HG03575 (cell line): ENCODE results near the gene KAT6B.

Experiments
- ATAC-seq: cut with Tn5 transposase; IDR thresholded peaks from one replicate; pipeline ENCODE4 v1.9.1; 2021; ENCODE audit not compliant: unreplicated experiment, insufficient number of reproducible peaks, low FRiP score; ENCODE audit errors: extremely low read depth

KAT6B gene

DNA sequence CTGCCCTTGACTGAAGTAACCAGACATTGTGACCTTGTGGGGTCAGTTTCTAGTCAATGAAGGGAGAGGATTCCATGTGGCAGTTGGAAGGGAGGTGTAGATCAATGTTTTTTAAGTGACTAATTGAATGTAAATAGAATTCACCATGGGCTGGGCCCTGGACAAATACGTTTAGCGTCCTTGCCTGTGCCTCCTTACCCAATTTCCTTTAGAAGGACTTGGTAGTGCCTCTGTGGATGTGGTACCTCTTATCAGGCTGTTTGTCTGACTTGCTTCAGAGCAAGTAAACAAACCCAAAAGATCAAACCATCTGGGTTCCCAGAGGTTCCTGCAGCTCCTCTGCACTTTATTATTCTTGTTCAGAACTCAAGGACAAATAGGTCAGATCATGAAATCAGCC is 4.3 kb upstream of the KAT6B start:
- ATAC-seq: no peak

GRCh38 chr10:74822521-74823089 is 3.8 kb upstream of the KAT6B start:
- no peak for ATAC-seq

DNA sequence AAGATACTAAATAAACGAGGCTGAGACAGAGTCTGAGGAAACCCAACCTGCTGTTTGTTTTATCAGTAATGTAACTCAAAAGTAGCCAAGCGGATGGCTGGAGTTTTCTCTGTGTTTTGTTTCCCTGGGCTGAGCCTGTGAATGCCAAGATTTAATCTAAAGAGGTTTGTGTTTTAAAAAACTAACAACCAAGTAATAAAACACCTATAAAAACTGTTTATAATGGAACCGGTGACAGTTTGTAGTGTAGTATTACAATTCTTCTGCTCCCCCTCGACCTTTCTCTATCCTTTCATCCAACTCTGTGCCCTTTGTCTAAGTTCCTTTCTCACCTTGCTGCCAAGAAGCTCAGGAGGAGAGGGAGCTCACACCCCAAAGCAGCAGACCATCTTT is 2.6 kb upstream of the KAT6B start:
- ATAC-seq: no peak

DNA sequence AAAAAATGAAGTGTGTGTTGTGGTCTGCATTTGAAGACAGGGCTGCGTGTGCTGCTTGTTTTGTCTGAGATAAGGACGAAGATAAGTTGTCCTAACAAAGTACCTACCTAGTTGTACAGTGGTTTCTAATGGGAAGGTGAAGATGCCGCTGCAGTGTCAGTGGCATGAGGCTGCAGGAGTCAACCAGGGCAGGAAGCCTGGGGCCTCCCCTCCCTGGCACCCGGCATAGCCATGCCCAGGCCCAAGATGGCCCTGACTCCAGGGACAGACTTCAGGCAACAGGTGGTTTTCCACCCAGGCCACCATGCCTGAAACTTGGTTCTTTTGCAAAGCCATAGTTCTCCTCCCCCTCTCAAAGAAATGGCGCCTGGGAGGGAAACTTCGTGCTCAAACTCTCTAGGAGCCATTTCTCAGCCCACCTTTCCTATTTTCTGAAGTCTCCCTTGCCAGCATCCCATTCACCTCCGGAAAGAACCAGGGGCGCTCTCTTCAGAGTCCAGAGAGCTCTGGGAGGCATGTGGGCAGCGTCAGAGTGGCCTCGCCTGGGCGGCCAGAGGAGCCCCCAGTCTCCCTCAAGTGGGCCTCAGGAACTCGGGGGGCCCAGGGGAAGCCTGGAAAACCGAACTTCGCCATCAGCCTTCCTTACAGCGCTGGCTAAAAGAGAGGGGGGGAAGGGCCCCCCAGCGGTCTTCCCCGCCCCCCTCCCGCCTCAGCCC is 2.1 kb upstream of the KAT6B start:
- no peak for ATAC-seq

DNA sequence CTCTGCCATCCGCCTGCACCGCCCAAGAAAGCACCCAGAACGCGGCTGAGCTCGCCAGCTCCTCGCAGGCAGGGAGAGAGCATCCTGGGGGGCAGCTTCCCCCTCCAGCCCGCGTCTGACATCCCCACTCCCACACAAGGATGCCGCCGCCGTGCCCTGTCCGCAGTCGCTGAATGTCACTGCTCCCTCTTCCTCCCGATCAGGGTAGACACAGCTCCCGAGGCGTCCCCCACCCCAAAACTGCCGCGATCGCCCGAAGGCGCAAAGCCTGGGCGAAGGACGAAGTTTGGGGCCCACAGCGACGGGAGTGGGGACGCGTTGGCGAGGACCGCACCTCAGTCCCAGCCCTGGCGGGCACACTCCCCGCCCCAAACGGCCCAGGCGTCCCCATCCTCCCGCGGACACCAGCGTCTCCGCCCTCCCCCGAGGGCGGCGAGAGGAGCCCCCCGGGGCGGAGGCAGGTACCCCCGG is 1.5 kb upstream of the KAT6B start:
- ATAC-seq: no peak

DNA sequence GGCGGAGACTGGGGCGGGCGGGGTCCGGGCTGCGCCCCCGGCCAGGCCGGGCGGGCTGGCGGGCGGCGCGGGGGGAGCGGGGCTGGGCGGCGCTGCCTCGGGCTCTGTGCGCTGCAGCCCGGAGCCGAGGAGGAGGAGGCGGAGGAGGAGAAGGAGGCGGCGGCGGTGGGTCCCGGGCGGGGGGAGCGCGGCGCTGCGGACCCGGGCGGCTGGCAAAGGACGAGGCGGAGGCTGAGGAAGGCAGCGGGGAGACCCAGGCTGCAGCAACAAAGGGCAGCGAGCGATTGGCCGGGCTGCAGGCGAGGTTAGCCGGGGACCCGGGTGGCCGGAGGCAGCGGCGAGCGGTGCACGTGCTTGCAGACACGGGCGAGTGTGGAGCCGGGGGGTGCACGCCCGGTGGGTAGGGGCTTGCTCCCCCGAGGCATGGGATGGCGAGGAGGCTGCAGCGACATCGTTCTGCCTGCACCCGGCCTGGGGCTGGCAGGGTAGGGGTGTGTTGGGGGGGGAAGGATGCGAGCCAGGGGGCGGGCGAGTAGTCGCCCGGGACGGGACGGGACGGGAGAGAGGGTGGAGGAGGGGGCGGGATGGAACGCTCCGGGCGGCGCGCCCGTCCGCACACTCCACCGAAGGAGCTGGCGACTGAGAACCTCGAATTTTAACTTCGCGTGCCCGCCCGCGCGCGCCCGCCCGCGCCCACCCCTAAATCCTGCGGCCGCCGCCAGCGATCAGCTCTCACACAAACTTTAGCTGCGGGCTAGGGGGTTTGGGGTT is 844 bp upstream of the KAT6B start:
- no peak for ATAC-seq

GRCh38 chr10:74827045-74827441 is 643 bp downstream of the KAT6B start:
- no peak for ATAC-seq

GRCh38 chr10:74827694-74828093 is 1.3 kb downstream of the KAT6B start:
- ATAC-seq: no peak

DNA sequence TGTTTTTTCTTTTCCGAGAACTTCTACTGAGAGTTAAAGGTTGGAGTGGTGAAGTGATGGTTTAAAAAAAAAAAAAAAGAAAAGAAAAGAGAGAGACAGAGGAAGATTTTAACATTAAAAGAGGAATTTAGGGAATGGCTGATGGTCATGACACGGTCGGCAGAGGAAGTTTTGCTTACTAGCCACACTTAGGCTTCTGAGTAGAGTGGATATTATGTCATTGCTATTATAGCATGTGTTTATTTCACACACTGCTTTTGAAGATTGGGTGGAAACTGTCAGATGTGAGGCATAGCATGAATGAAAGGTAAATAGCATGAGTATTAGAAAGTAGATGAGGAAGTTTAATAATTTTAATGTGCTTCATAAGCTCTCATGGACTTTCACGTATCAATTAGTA is 2.5 kb downstream of the KAT6B start:
- ATAC-seq: no peak

GRCh38 chr10:74831518-74832120 is 5.2 kb downstream of the KAT6B start:
- no peak for ATAC-seq

- no peak for ATAC-seq
These were observed 9.6 kb downstream of the KAT6B start for GRCh38 chr10:74835963-74836362.

GRCh38 chr10:74836877-74837276 is 10.5 kb downstream of the KAT6B start:
- ATAC-seq: no peak

DNA sequence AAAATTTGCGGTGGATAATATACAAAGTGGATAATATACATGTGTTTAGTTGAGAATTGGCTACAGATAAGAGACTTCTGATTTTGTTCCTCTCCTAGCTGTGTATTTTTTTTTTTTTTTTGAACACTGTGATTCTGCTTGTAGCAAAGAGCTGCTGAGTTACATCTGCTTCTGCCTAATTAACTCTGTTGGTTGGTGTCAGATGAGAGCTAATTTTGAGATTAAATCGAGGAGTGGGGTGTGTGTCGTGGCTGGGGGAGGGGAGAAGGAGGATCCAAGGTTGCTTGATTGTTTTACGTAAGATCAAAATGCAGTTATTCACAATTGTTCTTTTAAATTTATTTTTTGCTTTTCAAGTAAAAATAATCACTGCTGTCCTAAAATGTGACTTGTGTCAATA is 11.3 kb downstream of the KAT6B start:
- no peak for ATAC-seq

DNA sequence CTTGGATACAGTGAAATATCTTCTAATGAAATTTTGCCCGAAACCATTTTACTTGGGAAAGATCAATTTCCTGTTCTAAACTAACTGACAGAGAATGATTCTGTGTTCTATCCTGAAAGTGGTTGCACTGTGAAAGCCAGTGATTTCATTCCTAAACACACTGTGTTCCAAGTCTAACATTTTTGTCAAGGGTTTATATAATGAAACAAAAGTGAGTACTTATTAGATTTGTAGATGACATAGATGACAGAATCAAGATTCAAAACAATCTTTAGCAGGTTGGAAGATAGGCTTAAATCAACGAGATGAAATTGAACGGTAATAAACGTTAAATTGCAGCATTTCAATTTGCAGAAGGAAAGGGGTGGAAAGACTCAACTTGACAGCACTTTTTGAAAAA is 13.3 kb downstream of the KAT6B start:
- ATAC-seq: no peak

DNA sequence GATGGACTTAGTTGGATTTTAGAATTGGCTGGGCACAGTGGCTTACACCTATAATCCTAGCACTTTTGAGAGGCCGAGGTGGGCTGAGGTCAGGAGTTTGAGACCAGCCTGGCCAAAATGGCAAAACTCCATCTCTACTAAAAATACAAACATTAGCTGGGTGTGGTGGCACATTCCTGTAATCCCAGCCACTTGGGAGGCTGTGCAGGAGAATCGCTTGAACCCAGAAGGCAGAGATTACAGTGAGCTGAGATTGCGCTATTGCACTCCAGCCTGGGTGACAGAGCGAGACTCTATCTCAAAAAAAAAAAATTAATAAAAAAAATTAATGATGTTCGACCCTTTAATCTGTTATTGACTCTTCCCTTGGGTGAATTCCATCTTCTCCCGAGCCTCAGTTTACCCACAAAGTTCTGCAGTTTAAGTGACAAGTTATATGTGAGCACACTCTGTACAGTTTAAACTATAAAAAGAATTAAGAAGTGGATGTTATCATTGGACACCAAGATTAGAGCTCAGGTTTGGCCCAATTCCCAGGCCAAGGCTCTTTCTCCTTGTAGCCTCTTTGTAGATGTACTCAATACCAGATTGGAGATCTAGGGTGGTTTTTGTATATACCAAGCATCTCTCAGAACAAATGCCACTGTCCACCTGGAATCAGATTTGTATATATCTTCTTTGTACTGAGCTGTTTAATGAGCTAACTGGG is 15.0 kb downstream of the KAT6B start:
- no peak for ATAC-seq

- no peak for ATAC-seq
These were observed 16.0 kb downstream of the KAT6B start for GRCh38 chr10:74842301-74842954.

- no peak for ATAC-seq
These were observed 20.6 kb downstream of the KAT6B start for GRCh38 chr10:74846958-74847357.

- no peak for ATAC-seq
These were observed 25.4 kb downstream of the KAT6B start for GRCh38 chr10:74851831-74852230.

GRCh38 chr10:74852381-74852780 is 26.0 kb downstream of the KAT6B start:
- no peak for ATAC-seq
